Measurements from ENCODE around the gene MYO5C. TPM values are rescaled to one million over a fixed set of nuclear protein-coding genes. Genes with fewer than 3 reads are reported as not detected.
A peak's percentile ranks its signal among the peaks of the same experiment; 100 is the strongest.

Gene MYO5C
- total RNA-seq, 1 donor from 2014 or later = 16.9 TPM

DNA sequence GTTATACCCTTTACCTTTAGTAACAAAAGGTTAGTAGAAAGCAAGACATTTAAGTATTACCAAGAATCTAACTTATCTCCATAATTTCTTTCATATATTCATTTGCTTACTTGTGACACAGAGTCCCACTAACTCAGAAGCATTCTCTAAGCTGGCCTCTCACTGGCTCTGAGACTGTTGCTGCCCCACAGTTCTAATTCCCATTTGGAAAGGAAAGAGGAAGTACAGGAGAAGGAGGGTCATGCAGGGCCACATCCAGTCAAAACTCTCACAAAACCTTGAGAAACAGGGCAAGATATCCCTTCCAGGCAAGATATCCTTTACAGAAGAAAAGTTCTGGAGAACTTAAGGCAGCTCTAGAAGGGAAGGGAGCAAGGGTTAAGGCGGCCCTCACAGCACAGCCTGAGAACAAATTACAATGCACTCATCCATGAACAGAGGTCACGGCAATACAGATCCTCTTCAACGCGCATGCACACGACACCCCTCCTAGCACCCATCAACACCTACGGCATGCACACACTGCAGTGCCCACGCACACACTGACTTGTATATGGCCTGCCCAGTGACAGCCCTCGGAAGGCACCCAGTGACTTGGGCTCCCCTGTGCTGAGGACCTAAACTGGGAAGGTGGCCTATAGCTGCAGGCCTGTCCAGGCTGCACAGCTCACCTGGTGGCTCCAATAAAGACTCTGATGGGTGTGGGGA is 13.0 kb upstream of the MYO5C start:
- no peak for DNase-seq (ENCODE audit: low read depth)
- TF ChIP-seq, protein P1, sequence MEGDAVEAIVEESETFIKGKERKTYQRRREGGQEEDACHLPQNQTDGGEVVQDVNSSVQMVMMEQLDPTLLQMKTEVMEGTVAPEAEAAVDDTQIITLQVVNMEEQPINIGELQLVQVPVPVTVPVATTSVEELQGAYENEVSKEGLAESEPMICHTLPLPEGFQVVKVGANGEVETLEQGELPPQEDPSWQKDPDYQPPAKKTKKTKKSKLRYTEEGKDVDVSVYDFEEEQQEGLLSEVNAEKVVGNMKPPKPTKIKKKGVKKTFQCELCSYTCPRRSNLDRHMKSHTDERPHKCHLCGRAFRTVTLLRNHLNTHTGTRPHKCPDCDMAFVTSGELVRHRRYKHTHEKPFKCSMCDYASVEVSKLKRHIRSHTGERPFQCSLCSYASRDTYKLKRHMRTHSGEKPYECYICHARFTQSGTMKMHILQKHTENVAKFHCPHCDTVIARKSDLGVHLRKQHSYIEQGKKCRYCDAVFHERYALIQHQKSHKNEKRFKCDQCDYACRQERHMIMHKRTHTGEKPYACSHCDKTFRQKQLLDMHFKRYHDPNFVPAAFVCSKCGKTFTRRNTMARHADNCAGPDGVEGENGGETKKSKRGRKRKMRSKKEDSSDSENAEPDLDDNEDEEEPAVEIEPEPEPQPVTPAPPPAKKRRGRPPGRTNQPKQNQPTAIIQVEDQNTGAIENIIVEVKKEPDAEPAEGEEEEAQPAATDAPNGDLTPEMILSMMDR (conservative IDR thresholded peaks at IDR 0.05; ENCODE audit: low read depth, low read length) = no peak
- H3K4me3 ChIP-seq (ENCODE audit: low read depth, low read length) = no peak overlapping the region

DNA sequence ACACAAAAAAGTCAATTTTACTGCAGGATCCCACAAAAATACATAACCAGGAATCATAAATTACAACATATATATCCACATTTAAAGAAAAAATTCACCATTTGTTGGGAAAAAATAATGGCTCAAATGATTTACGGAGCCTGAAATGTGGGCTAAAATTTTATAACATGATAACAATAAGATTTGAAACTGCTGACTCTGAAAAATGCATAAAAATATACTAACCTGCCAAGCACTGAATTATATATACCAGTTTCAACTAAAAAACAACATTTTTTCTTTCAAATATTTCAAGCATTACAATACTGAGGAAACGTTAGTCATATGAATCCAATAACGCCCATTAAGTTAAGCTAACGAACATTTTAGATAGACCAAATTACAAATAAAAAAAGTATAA is 12.2 kb upstream of the MYO5C start:
- no peak for DNase-seq (ENCODE audit: low read depth)
- TF ChIP-seq, protein P1 (conservative IDR thresholded peaks at IDR 0.05; ENCODE audit: low read depth, low read length) = no peak
- no peak overlapping the region for H3K4me3 ChIP-seq (ENCODE audit: low read depth, low read length)

DNA sequence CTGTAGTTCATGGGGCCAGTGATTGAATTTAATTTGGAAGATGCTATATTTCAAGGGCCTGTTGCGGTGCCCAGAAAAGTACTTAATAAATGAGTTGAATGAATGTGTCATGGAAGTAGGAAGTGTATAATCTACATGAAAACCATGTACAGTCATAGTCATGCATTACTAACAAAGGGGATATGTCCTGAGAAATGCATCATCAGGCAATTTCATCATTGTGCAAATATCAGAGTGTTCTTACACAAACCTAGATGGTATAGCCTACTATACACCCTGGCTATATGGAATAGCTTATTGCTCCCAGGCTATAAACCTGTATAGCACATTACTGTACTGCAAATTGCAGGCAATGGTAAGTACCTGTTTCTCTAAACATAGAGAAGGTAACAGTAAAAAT is 10.7 kb upstream of the MYO5C start:
- TF ChIP-seq, protein P1 (conservative IDR thresholded peaks at IDR 0.05; ENCODE audit: low read depth, low read length) = no peak
- H3K4me3 ChIP-seq (ENCODE audit: low read depth, low read length) = no peak overlapping the region
- no peak for DNase-seq (ENCODE audit: low read depth)

DNA sequence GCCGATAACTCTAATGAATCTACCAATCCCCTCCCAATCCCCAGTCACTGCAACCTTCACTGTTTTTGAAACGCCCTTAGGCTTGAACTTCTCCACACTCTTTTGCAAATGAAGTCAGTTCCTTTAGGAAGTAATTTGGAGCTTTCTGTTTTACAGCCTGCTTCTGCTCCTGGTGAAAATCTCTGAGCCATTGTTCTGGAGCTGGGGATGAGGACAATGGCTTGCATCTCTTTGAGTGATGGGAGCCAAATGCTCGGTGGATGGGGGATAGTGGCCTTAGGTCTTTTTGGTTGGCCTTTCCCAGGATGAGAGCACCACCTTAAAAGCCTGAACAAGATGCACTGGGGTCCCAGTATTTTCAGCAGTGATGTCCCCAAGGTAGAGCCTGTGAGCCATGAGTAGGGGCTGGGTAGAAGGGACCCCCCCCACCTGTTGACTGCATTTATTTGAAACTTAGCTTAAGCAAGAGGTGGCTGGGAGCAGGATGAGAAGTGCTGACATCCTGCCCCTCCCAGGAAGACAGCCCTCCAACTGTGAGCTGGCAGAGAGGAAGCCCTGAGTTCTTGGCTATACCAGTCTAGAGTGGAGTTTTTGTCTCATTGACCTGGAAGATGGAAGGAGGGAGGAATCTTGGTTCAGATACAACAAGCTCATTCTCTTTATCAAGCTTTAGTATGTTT is 7.6 kb upstream of the MYO5C start:
- no peak for DNase-seq (ENCODE audit: low read depth)
- TF ChIP-seq, protein P1 (conservative IDR thresholded peaks at IDR 0.05; ENCODE audit: low read depth, low read length) = no peak
- no peak overlapping the region for H3K4me3 ChIP-seq (ENCODE audit: low read depth, low read length)

DNA sequence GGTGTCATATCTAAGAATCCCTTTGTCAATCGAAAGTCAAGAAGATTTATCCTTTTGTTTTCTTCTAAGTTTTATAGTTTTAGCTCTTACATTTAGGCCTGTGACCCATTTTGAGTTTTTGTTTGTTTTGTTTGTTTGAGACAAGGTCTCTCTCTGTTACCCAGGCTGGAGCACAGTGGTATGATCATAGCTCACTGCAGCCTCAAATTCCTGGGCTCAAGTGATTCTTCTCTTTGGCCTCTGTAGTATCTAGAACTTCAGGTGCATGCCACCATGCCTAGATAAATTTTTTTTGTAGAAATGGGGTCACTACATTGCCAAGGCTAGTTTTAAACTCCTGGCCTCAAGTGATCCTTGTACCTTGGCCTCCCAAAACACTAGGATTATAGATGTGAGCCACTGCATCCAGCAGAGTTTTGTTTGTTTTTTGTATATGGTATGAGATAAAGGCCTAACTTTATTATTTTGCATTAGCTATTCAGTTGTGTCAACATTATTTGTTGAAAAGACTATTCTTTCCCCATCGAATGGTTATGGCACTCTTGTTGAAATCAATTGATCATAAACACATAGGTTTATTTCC is 5.8 kb upstream of the MYO5C start:
- no peak for DNase-seq (ENCODE audit: low read depth)
- TF ChIP-seq, protein P1 (conservative IDR thresholded peaks at IDR 0.05; ENCODE audit: low read depth, low read length) = no peak

DNA sequence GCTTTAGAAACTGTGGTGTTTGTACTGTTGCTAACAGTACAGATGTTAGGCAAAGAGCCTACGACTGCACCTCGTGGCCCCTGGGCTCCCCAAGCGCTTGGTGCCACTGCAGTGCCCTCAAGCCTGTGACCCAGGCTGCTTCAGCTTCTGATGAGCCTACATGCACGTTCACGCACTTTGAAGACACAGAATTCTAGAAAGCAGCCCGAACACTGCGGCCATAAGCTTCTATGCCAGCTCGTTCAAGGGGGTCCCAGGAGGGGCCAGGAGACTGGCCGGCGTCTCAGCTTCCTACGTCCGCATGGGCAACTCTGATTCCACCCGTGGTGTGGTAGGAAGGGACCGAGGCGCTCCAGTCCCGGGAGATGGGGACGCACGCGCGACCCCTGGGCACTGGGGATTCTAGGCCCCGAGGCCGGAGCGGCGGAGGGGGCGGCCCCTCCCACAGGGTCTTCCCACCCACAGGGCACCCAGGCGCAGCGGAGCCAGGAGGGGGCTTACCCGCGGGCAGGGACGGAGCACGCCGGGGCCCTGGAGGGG is 653 bp downstream of the MYO5C start:
- TF ChIP-seq, protein P1 (conservative IDR thresholded peaks at IDR 0.05; ENCODE audit: low read depth, low read length) = no peak
- no peak for DNase-seq (ENCODE audit: low read depth)
- peak overlapping the region; percentile 73 for H3K4me3 ChIP-seq (ENCODE audit: low read depth, low read length)

More for the DNA sequence above, 5.8 kb upstream of the MYO5C start:
- H3K4me3 ChIP-seq (ENCODE audit: low read depth, low read length) = no peak overlapping the region
